GM12878 (cell line): ENCODE data around the gene INHBC. TPM values are rescaled to one million over a fixed set of nuclear protein-coding genes. Genes with fewer than 3 reads are reported as not detected.

Experiments used
- CHD4 ChIP-seq: fragments of 200-600 bp; sonication (generic); IDR thresholded peaks from 2 replicates; pipeline ENCODE4 v1.6.1; 2016; ENCODE audit warnings: mild to moderate bottlenecking
- CUX1 ChIP-seq: IDR thresholded peaks from 2 replicates; pipeline ENCODE4 v1.6.1; 2012; ENCODE audit warnings: improper control_type of control experiment, low read depth, low read length; ENCODE audit not compliant: insufficient replicate concordance
- E2F4 ChIP-seq: IDR thresholded peaks from 2 replicates; pipeline ENCODE4 v1.6.1; 2012; ENCODE audit warnings: low read depth, low read length, improper control_type of control experiment
- IKZF2 ChIP-seq, 2 experiments: fragments of 450-650 bp; IDR thresholded peaks; 2 replicates each; pipeline ENCODE4 v1.6.1; 2017; ENCODE audit warnings: mild to moderate bottlenecking in 2 of 2, moderate library complexity in 2 of 2
- MAX ChIP-seq: IDR thresholded peaks from 2 replicates; pipeline ENCODE4 v1.6.1; 2012; ENCODE audit warnings: low read depth, low read length, improper control_type of control experiment
- NFXL1 ChIP-seq: fragments of 450-650 bp; IDR thresholded peaks from 2 replicates; pipeline ENCODE4 v1.6.1; 2017; ENCODE audit warnings: antibody characterized with exemption, mild to moderate bottlenecking, borderline replicate concordance
- NR2F1 ChIP-seq: fragments of 450-650 bp; conservative IDR thresholded peaks from 2 replicates; pipeline ENCODE4 v1.6.1; 2017; ENCODE audit warnings: mild to moderate bottlenecking
- PAX5 ChIP-seq: IDR thresholded peaks from 2 replicates; pipeline ENCODE4 v1.6.1; 2011; ENCODE audit warnings: low read depth, low read length, borderline replicate concordance
- RUNX3 ChIP-seq: IDR thresholded peaks from 2 replicates; pipeline ENCODE4 v1.6.1; 2012; ENCODE audit warnings: low read length, inconsistent platforms
- SMARCA5 ChIP-seq: fragments of 450-650 bp; IDR thresholded peaks from 2 replicates; pipeline ENCODE4 v1.6.1; 2017; ENCODE audit warnings: mild to moderate bottlenecking
- STAT1 ChIP-seq: fragments of 450-650 bp; conservative IDR thresholded peaks from 2 replicates; pipeline ENCODE4 v1.6.1; 2014; ENCODE audit warnings: antibody characterized with exemption, mild to moderate bottlenecking
- polyA plus RNA-seq, 11 experiments: library from polyadenylated mRNA; depleted of rRNA in 4 of 11; unstranded in 6 of 11; stranded (reverse) in 5 of 11; fragments of >200 nt; fragmentation: Nextera tagmentation in 4 of 11; fragmentation: Illumina TruSeq in 1 of 11; extraction: Ambion mirVana in 4 of 11; extraction: Trizol in 1 of 11; gene quantifications; 1 replicate in 1 of 11; 2 replicates in 10 of 11; pipeline versions ENCODE4 v1.2.1 to v1.2.3, GENCODE V29; 2011 to 2016; ENCODE audit warnings: inconsistent platforms in 2 of 11, missing spikeins in 2 of 11, low read depth in 1 of 11
- total RNA-seq, 4 experiments: library from RNA; depleted of rRNA in 3 of 4; stranded (reverse); fragments of >200 nt in 3 of 4; fragmentation: Illumina TruSeq in 1 of 4; extraction: Trizol in 1 of 4; gene quantifications; 2 replicates each; pipeline versions ENCODE4 v1.2.1 to v1.2.3, GENCODE V29; 2013 to 2021

The INHBC gene
- total and polyA plus RNA-seq, 10 of the 15 experiments (the other 5 are each of a cell fraction or from before 2014, with no cell fraction given) = 0.04 to 0.22 (median 0.13) TPM; not detected in 5

GRCh38 chr12:57476162-57476992, 41.8 kb downstream of the INHBC start (continued):
- TF ChIP-seq CUX1 (no peak), NFXL1 (no peak), IKZF2 (IDR thresholded peaks at IDR 0.05) (peak; percentile 74 to 82), NR2F1 (peak; percentile 41; the same call in 1 of the 2 replicates), STAT1 (no peak), RUNX3 (peak; percentile 24; the same call in 1 of the 2 replicates), PAX5 (no peak), SMARCA5 (peak; percentile 98), MAX (0 out of 2 replicates have a peak, but pooled peaks have one; percentile 9), CHD4 (no peak), E2F4 (no peak)
